ENCODE results near the gene PLXNB2. TPM values are rescaled to one million over a fixed set of nuclear protein-coding genes. Genes with fewer than 3 reads are reported as not detected.
"Not testable (repeated sequence)": the region's sequence is repeated elsewhere in the genome, so short reads cannot be mapped to it uniquely, and the experiment has no call there.

PLXNB2 gene
- total and polyA plus RNA-seq, 5 donors, result 60.0 to 110 (median 85.2) TPM

DNA sequence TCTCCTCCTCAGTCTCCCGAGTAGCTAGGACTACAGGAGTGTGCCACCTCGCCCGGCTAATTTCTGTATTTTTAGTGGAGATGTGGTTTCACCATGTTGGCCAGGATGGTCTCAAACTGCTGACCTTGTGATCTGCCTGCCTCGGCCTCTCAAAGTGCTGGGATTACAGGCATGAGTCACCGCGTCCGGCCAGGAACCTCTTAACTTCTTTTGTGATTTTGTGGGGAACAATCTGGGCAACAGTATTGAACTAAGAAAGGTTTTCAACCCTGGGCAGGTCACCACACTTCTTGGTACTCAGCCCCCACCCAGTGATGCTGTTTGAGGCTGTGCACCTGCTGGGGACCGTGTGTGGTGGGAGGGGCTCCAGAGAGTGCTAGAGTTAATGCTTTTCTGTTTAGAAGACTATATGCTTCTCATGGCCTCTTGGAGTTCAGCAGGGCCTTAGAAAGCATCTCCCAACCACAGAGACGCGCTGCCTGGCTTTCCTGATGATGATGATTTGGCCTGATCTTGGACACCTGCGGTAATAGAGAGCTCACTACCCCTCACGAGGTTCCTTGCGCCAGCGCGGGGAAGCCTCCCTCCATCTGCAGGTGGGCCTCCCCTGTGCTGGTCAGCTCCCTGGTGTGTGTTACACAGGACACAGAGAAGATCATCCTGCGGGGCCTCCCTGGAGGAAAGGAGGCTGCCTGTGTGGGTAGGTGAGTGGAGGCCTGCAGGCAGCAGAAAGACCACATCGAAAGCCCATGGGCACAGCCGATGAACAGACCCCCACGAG lies 18.2 kb upstream of the PLXNB2 start:
- H3K4me1 ChIP-seq (ENCODE audit: control insufficient read depth, insufficient read depth, low read length), result no peaks in the 10 kb centered on the region
- ATAC-seq, result no peak
- no peak overlapping the region for H3K4me3 ChIP-seq (ENCODE audit: low read length)
- intact Hi-C loops (cut with DNase I), result loop anchor here (5.0 kb wide), 3 partner anchors 48 to 63 kb away; partner anchors contain the start of genes MAPK11 (in 1 of the 4) and MAPK12 (in 1 of the 4)
- no peak overlapping the region for H3K27ac ChIP-seq (ENCODE audit: low read length)
- H3K9me3 ChIP-seq (ENCODE audit: control insufficient read depth, low read length), result no peaks in the 10 kb centered on the region
- WGBS, result 91% methylated on average over 19 of the region's 19 CpGs
- H3K27me3 ChIP-seq (ENCODE audit: control insufficient read depth, insufficient read depth), result no peaks in the 10 kb centered on the region
- no peak for DNase-seq

DNA sequence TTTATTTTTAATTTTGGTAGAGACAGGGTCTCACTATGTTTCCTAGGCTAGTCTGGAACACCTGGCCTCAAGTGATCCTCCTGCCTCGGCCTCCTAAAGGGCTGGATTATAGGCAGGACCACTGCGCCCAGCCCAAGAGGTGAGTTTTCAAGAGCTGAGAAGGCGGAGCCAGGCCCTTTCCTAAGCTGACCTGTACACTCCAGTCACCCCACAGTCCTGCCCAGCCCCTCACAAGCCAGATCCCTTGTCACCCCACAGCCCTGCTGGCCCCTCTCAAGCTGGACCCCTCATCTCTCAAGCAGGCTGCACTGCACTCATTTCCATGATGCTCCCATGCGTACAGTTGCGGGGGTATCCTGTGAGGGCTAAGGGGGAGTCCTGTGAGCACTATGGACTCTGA lies 16.5 kb upstream of the PLXNB2 start:
- Histone ChIP-seq H3K4me1 (ENCODE audit: control insufficient read depth, insufficient read depth, low read length) (no peaks in the 10 kb centered on the region), H3K27ac (ENCODE audit: low read length) (no peak overlapping the region), H3K27me3 (ENCODE audit: control insufficient read depth, insufficient read depth) (no peaks in the 10 kb centered on the region), H3K9me3 (ENCODE audit: control insufficient read depth, low read length) (no peaks in the 10 kb centered on the region), H3K4me3 (ENCODE audit: low read length) (no peak overlapping the region)
- over 99% methylated on average over 5 of the region's 5 CpGs for WGBS
- intact Hi-C loops (cut with DNase I), result no loop called here
- DNase-seq, result no peak
- no peak for ATAC-seq

DNA sequence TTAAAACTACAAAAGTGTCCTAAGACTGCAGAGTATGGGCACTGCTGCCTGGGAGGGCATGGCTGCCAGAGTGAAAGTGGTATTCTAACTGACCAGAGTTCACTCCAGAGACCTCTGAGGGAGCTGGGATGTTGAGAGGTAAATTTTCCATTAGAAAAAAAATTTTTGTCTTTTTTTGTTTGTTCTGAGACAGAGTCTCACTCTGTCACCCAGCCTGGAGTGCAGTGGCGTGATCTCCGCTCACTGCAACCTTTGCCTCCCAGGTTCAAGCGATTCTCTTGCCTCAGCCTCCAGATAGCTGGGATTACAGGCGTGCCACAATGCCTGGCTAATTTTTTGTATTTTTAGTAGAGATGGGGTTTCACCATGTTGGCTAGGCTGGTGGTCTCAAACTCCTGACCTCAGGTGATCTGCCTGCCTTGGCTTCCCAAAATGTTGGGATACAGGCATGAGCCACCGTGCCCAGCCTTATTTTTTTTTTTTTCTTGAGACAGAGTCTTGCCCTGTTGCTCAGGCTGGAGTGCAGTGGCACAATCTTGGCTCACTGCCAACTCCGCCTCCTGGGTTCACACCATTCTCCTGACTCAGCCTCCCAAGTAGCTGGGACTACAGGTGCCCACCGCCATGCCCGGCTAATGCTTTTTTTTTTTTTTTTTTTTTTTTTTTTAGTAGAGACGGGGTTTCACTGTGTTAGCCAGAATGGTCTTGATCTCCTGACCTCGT lies 15.1 kb upstream of the PLXNB2 start:
- H3K9me3 ChIP-seq (ENCODE audit: control insufficient read depth, low read length); H3K4me1 ChIP-seq (ENCODE audit: control insufficient read depth, insufficient read depth, low read length); intact Hi-C loops (cut with DNase I); ATAC-seq; H3K27ac ChIP-seq (ENCODE audit: low read length); DNase-seq; H3K27me3 ChIP-seq (ENCODE audit: control insufficient read depth, insufficient read depth); H3K4me3 ChIP-seq (ENCODE audit: low read length): not testable (repeated sequence)
- WGBS, result 83% methylated on average over 9 of the region's 10 CpGs

DNA sequence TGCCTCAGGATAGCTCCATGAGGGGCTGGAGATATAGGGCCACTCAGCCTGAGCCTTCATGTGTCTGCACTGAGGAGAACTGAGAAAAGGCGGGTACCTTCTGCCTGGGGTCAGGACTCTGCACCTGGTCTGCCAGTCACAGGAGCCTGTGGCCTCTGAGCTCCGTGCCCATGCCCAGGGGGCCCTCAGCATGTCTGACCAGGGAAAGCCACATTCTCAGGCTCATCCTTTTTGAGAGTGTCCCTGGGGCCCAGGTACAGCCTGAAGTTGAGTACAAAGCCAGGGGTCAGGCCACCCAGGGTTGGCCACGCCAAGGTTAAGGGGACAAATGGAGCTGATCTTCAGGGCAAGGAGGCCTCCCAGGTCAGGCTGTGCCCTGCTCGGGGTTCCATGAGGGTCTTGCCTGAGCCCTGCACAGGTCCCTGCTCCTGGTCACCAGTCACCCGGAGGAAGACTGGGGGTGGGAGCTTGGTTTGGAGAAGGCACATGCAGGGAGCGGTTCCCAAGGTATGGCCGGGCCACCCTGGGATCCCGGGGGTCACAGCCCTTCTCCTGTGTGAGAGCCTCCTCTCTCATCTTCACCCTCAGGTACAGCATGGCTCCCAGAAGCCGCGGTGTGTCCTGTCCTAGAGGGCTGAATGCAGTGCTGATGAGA lies 13.4 kb upstream of the PLXNB2 start:
- Histone ChIP-seq H3K4me3 (ENCODE audit: low read length) (no peak overlapping the region), H3K4me1 (ENCODE audit: control insufficient read depth, insufficient read depth, low read length) (no peaks in the 10 kb centered on the region), H3K27ac (ENCODE audit: low read length) (no peak overlapping the region), H3K27me3 (ENCODE audit: control insufficient read depth, insufficient read depth) (no peaks in the 10 kb centered on the region), H3K9me3 (ENCODE audit: control insufficient read depth, low read length) (no peaks in the 10 kb centered on the region)
- DNase-seq, result no peak
- WGBS, result 90% methylated on average over 10 of the region's 10 CpGs
- intact Hi-C loops (cut with DNase I), result no loop called here
- ATAC-seq, result no peak

DNA sequence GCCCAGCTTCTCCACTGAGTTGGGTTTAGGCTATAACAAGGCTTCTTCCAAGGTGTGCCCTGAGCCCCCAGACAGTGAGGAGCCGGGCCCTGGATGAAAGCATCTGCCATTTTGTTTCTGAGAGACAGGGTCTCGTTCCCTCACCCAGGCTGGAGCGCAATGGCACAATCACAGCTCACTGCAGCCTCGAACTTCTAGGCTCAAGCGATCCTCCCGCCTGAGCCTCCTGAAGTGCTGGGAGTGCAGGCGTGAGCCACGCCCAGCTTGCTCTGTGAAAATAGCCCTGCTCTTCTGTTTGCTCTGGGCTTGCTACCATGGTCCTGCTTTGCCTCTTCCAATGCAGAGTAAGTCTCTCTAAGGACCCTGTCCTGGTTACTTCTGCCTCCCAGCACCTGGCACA lies 12.7 kb upstream of the PLXNB2 start:
- Histone ChIP-seq H3K27ac (ENCODE audit: low read length) (no peak overlapping the region), H3K4me1 (ENCODE audit: control insufficient read depth, insufficient read depth, low read length) (no peaks in the 10 kb centered on the region), H3K4me3 (ENCODE audit: low read length) (no peak overlapping the region), H3K27me3 (ENCODE audit: control insufficient read depth, insufficient read depth) (no peaks in the 10 kb centered on the region), H3K9me3 (ENCODE audit: control insufficient read depth, low read length) (no peaks in the 10 kb centered on the region)
- ATAC-seq, result no peak
- DNase-seq, result no peak
- intact Hi-C loops (cut with DNase I), result no loop called here
- WGBS, result 92% methylated on average over 8 of the region's 8 CpGs

DNA sequence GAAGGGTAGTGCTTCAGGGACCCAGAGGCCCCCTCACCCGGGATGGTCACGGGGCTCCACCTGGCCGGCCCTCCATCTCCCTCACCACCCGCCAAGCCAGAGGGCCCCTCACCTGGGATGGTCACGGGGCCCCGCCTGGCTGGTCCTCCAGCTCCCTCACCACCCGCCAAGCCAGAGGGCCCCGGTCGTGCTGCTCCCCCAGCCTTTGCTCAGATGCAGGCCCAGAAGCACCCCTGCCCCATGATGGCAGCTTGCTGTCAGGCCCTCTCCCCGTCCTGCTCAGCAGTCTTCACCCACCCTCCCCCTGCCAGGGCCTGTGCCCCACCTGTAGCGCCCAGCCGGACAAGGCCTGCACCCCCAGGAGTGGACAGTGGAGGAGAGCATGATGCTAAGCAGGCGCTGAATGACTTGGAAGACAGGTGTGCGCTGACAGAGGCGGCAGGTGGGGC lies 12.1 kb upstream of the PLXNB2 start:
- DNase-seq (no peak), ATAC-seq (no peak)
- H3K27ac ChIP-seq (ENCODE audit: low read length), result no peak overlapping the region
- 92% methylated on average over 15 of the region's 15 CpGs for WGBS
- H3K27me3 ChIP-seq (ENCODE audit: control insufficient read depth, insufficient read depth), result no peaks in the 10 kb centered on the region
- no peaks in the 10 kb centered on the region for H3K4me1 ChIP-seq (ENCODE audit: control insufficient read depth, insufficient read depth, low read length)
- H3K4me3 ChIP-seq (ENCODE audit: low read length), result no peak overlapping the region
- no peaks in the 10 kb centered on the region for H3K9me3 ChIP-seq (ENCODE audit: control insufficient read depth, low read length)
- intact Hi-C loops (cut with DNase I), result no loop called here

DNA sequence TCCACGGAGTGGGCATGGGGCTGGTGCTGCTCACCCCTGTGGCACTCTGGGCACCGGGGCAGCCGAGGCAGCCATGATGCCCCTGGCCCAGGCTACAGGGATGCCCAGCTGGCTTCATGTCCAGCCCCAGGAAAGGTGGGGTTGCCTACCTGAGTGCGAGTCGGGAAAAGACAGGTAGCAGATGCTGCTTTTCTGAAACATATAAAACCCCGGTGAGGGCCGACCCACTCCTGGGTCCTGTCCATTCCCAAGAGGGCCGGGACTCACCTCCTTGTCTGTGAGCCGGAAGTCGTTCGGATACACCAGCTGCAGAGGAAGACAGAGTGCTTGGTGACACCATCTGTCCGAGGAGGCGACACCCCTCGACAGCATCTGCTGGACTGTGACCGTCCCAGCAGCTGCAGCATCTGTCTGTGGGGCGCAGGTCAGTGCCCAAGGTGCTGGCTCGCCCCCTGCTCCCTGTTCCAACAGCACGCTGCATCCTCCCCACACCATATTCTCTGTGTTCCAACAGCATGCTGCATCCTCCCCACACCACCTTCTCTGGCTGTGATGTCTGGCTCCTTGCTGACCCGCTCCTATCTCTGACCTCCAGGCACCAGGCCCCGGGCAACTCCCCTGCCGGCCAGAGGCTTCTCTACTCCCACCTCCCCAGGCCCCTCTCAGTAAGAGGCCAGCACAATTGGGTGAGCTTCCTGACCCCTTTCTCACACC lies 11.4 kb upstream of the PLXNB2 start:
- intact Hi-C loops (cut with DNase I), result no loop called here
- ATAC-seq, result no peak
- no peak for DNase-seq
- WGBS, result 75% methylated on average over 21 of the region's 21 CpGs
- no peak overlapping the region for H3K4me3 ChIP-seq (ENCODE audit: low read length)
- H3K27me3 ChIP-seq (ENCODE audit: control insufficient read depth, insufficient read depth), result no peaks in the 10 kb centered on the region
- H3K9me3 ChIP-seq (ENCODE audit: control insufficient read depth, low read length), result no peaks in the 10 kb centered on the region
- H3K4me1 ChIP-seq (ENCODE audit: control insufficient read depth, insufficient read depth, low read length), result no peaks in the 10 kb centered on the region
- no peak overlapping the region for H3K27ac ChIP-seq (ENCODE audit: low read length)

DNA sequence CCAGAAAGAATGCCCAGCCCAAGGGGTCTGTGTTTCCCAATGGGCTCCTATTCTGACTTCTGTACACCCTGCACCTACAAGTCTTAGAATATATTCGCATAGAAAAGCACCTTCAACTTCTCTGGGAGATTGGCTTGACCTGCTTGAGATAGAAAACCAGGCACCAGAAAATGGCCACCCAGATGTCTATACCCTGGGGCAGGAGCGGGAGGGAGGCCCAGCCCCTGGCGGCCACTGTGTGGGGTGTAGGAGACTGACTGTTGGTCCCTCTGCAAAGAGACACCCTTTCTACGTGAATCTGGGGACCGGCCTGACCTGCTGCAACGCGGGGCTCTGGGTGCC lies 10.9 kb upstream of the PLXNB2 start:
- Histone ChIP-seq H3K4me3 (ENCODE audit: low read length) (no peak overlapping the region), H3K4me1 (ENCODE audit: control insufficient read depth, insufficient read depth, low read length) (no peaks in the 10 kb centered on the region), H3K27ac (ENCODE audit: low read length) (no peak overlapping the region), H3K27me3 (ENCODE audit: control insufficient read depth, insufficient read depth) (no peaks in the 10 kb centered on the region), H3K9me3 (ENCODE audit: control insufficient read depth, low read length) (no peaks in the 10 kb centered on the region)
- no peak for DNase-seq
- ATAC-seq, result no peak
- WGBS, result 87% methylated on average over 7 of the region's 7 CpGs
- intact Hi-C loops (cut with DNase I), result no loop called here

DNA sequence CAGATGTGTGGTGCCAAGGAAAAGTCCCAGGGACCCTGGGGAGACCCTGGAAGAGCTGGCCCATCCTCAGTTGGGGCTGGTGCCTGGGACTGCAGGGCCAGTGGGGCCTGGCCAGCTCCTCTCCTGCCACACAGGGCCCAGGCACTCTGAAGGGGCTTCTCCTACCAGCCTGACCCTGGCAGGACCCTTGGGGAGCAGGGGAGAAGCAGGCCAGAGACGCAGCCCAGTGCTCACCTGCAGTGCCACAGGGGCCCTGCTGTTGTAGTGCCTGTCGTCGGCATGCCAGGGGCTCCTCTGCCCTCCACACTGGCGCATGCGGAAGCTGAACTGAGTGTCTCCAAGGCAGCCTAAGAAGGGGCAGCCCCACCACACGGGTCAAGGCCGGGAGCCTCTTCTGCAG lies 10.2 kb upstream of the PLXNB2 start:
- no peaks in the 10 kb centered on the region for H3K4me1 ChIP-seq (ENCODE audit: control insufficient read depth, insufficient read depth, low read length)
- no peak overlapping the region for H3K4me3 ChIP-seq (ENCODE audit: low read length)
- H3K9me3 ChIP-seq (ENCODE audit: control insufficient read depth, low read length), result no peaks in the 10 kb centered on the region
- WGBS, result 93% methylated on average over 7 of the region's 7 CpGs
- intact Hi-C loops (cut with DNase I), result no loop called here
- H3K27ac ChIP-seq (ENCODE audit: low read length), result no peak overlapping the region
- no peaks in the 10 kb centered on the region for H3K27me3 ChIP-seq (ENCODE audit: control insufficient read depth, insufficient read depth)
- ATAC-seq (no peak), DNase-seq (no peak)

DNA sequence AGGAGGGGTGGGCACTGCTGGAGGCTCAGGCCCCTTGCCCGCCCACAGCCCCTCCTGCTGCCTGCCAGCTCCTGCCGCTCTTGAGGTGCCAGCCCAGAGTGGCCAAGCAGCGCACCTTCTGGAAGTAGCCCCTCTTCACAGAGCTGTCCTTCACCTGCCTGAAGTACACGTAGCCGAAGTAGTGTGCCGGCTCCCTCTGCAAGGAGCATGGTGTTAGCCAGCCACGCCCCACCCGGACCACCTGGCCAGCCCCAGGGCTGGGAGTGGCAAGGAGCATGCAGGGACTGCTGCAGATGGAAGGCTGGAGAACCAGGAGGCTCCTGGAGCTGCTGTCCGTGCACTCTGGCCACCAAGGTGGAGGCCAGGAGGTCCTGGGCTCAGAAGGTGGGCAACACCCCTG lies 9.7 kb upstream of the PLXNB2 start:
- no peaks in the 10 kb centered on the region for H3K4me1 ChIP-seq (ENCODE audit: control insufficient read depth, insufficient read depth, low read length)
- H3K4me3 ChIP-seq (ENCODE audit: low read length), result no peak overlapping the region
- H3K9me3 ChIP-seq (ENCODE audit: control insufficient read depth, low read length), result no peaks in the 10 kb centered on the region
- intact Hi-C loops (cut with DNase I), result no loop called here
- H3K27ac ChIP-seq (ENCODE audit: low read length), result no peak overlapping the region
- H3K27me3 ChIP-seq (ENCODE audit: control insufficient read depth, insufficient read depth), result no peaks in the 10 kb centered on the region
- 91% methylated on average over 9 of the region's 9 CpGs for WGBS
- ATAC-seq (no peak), DNase-seq (no peak)

Measured in right cardiac atrium (tissue), 5 donors.